GM12878 (cell line): ENCODE results near the gene NECAB2. TPM values are rescaled to one million over a fixed set of nuclear protein-coding genes. Genes with fewer than 3 reads are reported as not detected.

Source experiments
- ATAC-seq: fragments of 200-7000 bp; cut with Tn5 transposase; 3 replicates; pipeline ENCODE4 v1.9.1; 2020; ENCODE audit warnings: mild to moderate bottlenecking, moderate library complexity
- BruUV-seq: library from RNA; stranded (reverse); fragments of 400-500 nt; replicated peaks from 2 replicates; lab custom pipeline; 2021; lab: Mats Ljungman, UMichigan
- CTCF ChIA-PET: fragments of 300-600 bp; sonication (Branson Sonifier 250); formaldehyde crosslinking; extraction: SDS; loops from one replicate; lab custom pipeline; 2021; ENCODE audit warnings: inconsistent platforms; lab: Yijun Ruan, JAX
- POLR2A ChIA-PET: fragments of 350-600 bp; formaldehyde crosslinking; extraction: SDS; loops from one replicate; lab custom pipeline; 2021; ENCODE audit warnings: inconsistent platforms; lab: Charles Lee
- RAD21 ChIA-PET: fragments of 300-600 bp; sonication (Branson Sonifier 250); formaldehyde crosslinking; loops from one replicate; lab custom pipeline; 2023; ENCODE audit warnings: antibody characterized with exemption; ENCODE audit not compliant: unreplicated experiment; lab: Charles Lee
- SMC1A ChIA-PET: fragments of 300-600 bp; sonication (Branson Sonifier 250); formaldehyde crosslinking; loops from one replicate; lab custom pipeline; 2023; ENCODE audit not compliant: unreplicated experiment, uncharacterized antibody; lab: Charles Lee
- DNase-seq: peaks from one replicate; pipeline ENCODE4 v3.0.0-alpha.2; 2011; ENCODE audit warnings: low read depth, low spot score
- FAIRE-seq: peaks from 3 replicates; lab custom pipeline; 2011; peaks lifted over from hg19 to GRCh38; lab: Jason Lieb, UNC
- H2AFZ ChIP-seq: 2 replicates; pipeline ENCODE4 v1.6.0; 2011; ENCODE audit warnings: low read depth, low read length, control low read depth; ENCODE audit not compliant: control insufficient read depth
- H3K27ac ChIP-seq: 2 replicates; pipeline ENCODE4 v1.5.1; 2011; ENCODE audit warnings: control low read depth; ENCODE audit not compliant: control insufficient read depth, insufficient read depth
- H3K27me3 ChIP-seq, 2 experiments: replicated peaks in 1 of 2; 2 replicates each; pipeline versions ENCODE4 v1.6.0 to v1.6.1; 2011; ENCODE audit warnings: low read length in 1 of 2; ENCODE audit not compliant: control insufficient read depth in 2 of 2, insufficient read depth in 2 of 2
- H3K36me3 ChIP-seq, 2 experiments: 2 replicates each; pipeline ENCODE4 v1.5.1; 2011; ENCODE audit warnings: low read length in 1 of 2; ENCODE audit not compliant: control insufficient read depth in 2 of 2, insufficient read depth in 2 of 2
- H3K4me1 ChIP-seq: 2 replicates; pipeline ENCODE4 v1.6.1; 2011; ENCODE audit warnings: mild to moderate bottlenecking, low read length, moderate library complexity, mixed read lengths; ENCODE audit not compliant: control insufficient read depth, insufficient read depth
- H3K4me2 ChIP-seq: 2 replicates; pipeline ENCODE4 v1.6.0; 2011; ENCODE audit warnings: control low read depth; ENCODE audit not compliant: control insufficient read depth, insufficient read depth
- H3K4me3 ChIP-seq: fragments of 200-600 bp; sonication (generic); 2 replicates; pipeline ENCODE4 v1.5.1; 2016
- H3K79me2 ChIP-seq: 2 replicates; pipeline ENCODE4 v1.6.0; 2011; ENCODE audit warnings: low read length; ENCODE audit not compliant: control insufficient read depth, insufficient read depth
- H3K9ac ChIP-seq: 2 replicates; pipeline ENCODE4 v1.8.0; 2011; ENCODE audit warnings: low read length, control low read depth, mixed read lengths; ENCODE audit not compliant: control insufficient read depth, insufficient read depth
- H3K9me3 ChIP-seq: replicated peaks from 3 replicates; pipeline ENCODE4 v1.5.1; 2011; ENCODE audit warnings: mild to moderate bottlenecking, low read length; ENCODE audit not compliant: control insufficient read depth, insufficient read depth
- H4K20me1 ChIP-seq: 2 replicates; pipeline ENCODE4 v1.6.0; 2011; ENCODE audit not compliant: control insufficient read depth, insufficient read depth
- ASH2L ChIP-seq: fragments of 300-600, 200-600 bp; sonication (generic); IDR thresholded peaks from 2 replicates; pipeline ENCODE4 v1.6.1; 2017; ENCODE audit warnings: low read depth, mild to moderate bottlenecking, borderline replicate concordance
- MEF2A ChIP-seq: IDR thresholded peaks from 2 replicates; pipeline ENCODE4 v1.6.1; 2011; ENCODE audit warnings: low read depth, mild to moderate bottlenecking, low read length, moderate library complexity; ENCODE audit not compliant: insufficient read depth
- NFYA ChIP-seq: IDR thresholded peaks from 2 replicates; pipeline ENCODE4 v1.6.1; 2011; ENCODE audit warnings: low read depth, mild to moderate bottlenecking, low read length, improper control_type of control experiment, borderline replicate concordance
- RAD21 ChIP-seq: IDR thresholded peaks from 2 replicates; pipeline ENCODE4 v1.6.1; 2011; ENCODE audit warnings: mild to moderate bottlenecking, low read depth, low read length, moderate library complexity; ENCODE audit not compliant: insufficient read depth
- ZBTB4 ChIP-seq: fragments of 450-650 bp; formaldehyde crosslinking; IDR thresholded peaks from 2 replicates; pipeline ENCODE4 v1.4.0; 2022; ENCODE audit warnings: mild to moderate bottlenecking, moderate library complexity
- ZBTB40 ChIP-seq: fragments of 450-650 bp; IDR thresholded peaks from 2 replicates; pipeline ENCODE4 v1.6.1; 2016; ENCODE audit warnings: mild to moderate bottlenecking, moderate library complexity, borderline replicate concordance
- WGBS: methylation state at CpG from one replicate; pipeline ENCODE4 v1.1.6; 2016; ENCODE audit warnings: low lambda C conversion rate; ENCODE audit not compliant: insufficient replicate concordance, insufficient coverage; ENCODE audit errors: missing lambda C conversion rate; 5-methylcytosine and 5-hydroxymethylcytosine counted together
- in situ Hi-C: fragments of 300-500 bp; cut with MboI; formaldehyde crosslinking; loops from 9 replicates; pipeline ENCODE4 v1.14.3; 2018; ENCODE audit warnings: mixed read lengths
- intact Hi-C: fragments of 100-400 bp; cut with micrococcal nuclease; formaldehyde crosslinking; loops from one replicate; pipeline ENCODE4 v1.14.2; 2022; ENCODE audit not compliant: unreplicated experiment
- polyA plus RNA-seq, 11 experiments: library from polyadenylated mRNA; depleted of rRNA in 4 of 11; unstranded in 6 of 11; stranded (reverse) in 5 of 11; fragments of >200 nt; fragmentation: Nextera tagmentation in 4 of 11; fragmentation: Illumina TruSeq in 1 of 11; extraction: Ambion mirVana in 4 of 11; extraction: Trizol in 1 of 11; gene quantifications; 1 replicate in 1 of 11; 2 replicates in 10 of 11; pipeline versions ENCODE4 v1.2.1 to v1.2.3, GENCODE V29; 2011 to 2016; ENCODE audit warnings: inconsistent platforms in 2 of 11, missing spikeins in 2 of 11, low read depth in 1 of 11
- total RNA-seq, 4 experiments: library from RNA; depleted of rRNA in 3 of 4; stranded (reverse); fragments of >200 nt in 3 of 4; fragmentation: Illumina TruSeq in 1 of 4; extraction: Trizol in 1 of 4; gene quantifications; 2 replicates each; pipeline versions ENCODE4 v1.2.1 to v1.2.3, GENCODE V29; 2013 to 2021
- TF ChIP-seq, protein P1 (sequence below): fragments of 450-650 bp; IDR thresholded peaks from 2 replicates; pipeline ENCODE4 v1.6.1; 2018; ENCODE audit warnings: mild to moderate bottlenecking, low read depth, moderate library complexity; ENCODE audit not compliant: partially characterized antibody

NECAB2 gene
- total and polyA plus RNA-seq, 10 of the 15 experiments (the other 5 are each of a cell fraction or from before 2014, with no cell fraction given): not detected

DNA sequence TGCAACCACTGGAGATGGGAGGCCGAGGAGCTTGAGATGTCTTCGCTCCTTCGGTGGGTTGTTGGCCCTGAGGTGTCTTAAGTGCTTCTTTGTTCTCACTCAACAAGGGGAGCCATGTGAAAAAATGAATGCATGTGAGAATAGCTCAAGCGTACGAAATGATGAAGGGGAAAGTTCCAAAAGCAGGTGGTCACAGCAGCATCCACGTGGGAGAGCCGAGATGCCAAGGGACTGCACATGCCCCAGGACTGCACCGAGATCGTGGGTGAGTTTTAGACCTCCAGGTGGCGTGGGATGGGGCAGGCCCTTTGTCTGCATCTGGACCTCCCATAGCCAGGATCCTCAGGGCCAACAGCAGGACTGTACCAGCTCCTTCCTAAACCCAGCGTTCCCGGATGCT is 66.5 kb downstream of the NECAB2 start (continued):
- TF ChIP-seq ZBTB40: no peak

DNA sequence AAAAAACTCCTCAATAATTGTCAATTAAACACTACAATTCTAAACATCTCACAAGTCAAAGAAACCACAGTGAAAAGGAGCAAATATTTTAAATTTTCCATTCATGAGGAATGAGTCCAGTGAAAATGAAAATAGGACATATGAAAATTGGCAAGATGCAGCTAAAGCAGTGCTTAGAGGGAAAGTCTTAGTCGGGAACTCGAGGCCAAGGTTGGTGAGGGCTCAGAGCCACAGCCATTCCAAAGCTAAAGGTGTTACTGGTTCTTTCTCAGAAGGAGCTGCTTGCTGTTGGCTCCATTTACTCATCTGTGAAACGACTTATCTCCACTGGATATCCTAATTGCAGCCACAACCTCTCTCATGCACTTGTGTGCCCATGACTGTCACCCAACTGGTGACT is 68.1 kb downstream of the NECAB2 start:
- SMC1A ChIA-PET: no interaction called here
- Histone ChIP-seq H3K4me3 (no peak overlapping the region), H3K79me2 (no peaks in the 10 kb centered on the region), H3K27ac (no peak overlapping the region), H2AFZ (no peak overlapping the region), H3K9me3 (no peaks in the 10 kb centered on the region), H3K36me3 (no peaks in the 10 kb centered on the region), H3K4me1 (no peaks in the 10 kb centered on the region), H3K9ac (no peak overlapping the region), H4K20me1 (no peaks in the 10 kb centered on the region), H3K4me2 (no peak overlapping the region), H3K27me3 (no peaks in the 10 kb centered on the region; a peak in 1 of 4 replicates)
- FAIRE-seq (no peak), ATAC-seq (no peak), DNase-seq (no peak)
- POLR2A ChIA-PET: no interaction called here
- no TSS peak for BruUV-seq
- TF ChIP-seq RAD21 (no peak), NFYA (no peak), ASH2L (no peak), ZBTB4 (CRISPR knock-in tag) (no peak), MEF2A (no peak)
- TF ChIP-seq, protein P1, sequence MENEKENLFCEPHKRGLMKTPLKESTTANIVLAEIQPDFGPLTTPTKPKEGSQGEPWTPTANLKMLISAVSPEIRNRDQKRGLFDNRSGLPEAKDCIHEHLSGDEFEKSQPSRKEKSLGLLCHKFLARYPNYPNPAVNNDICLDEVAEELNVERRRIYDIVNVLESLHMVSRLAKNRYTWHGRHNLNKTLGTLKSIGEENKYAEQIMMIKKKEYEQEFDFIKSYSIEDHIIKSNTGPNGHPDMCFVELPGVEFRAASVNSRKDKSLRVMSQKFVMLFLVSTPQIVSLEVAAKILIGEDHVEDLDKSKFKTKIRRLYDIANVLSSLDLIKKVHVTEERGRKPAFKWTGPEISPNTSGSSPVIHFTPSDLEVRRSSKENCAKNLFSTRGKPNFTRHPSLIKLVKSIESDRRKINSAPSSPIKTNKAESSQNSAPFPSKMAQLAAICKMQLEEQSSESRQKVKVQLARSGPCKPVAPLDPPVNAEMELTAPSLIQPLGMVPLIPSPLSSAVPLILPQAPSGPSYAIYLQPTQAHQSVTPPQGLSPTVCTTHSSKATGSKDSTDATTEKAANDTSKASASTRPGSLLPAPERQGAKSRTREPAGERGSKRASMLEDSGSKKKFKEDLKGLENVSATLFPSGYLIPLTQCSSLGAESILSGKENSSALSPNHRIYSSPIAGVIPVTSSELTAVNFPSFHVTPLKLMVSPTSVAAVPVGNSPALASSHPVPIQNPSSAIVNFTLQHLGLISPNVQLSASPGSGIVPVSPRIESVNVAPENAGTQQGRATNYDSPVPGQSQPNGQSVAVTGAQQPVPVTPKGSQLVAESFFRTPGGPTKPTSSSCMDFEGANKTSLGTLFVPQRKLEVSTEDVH: no peak
- in situ Hi-C loops: no loop called here
- CTCF ChIA-PET: no interaction called here
- RAD21 ChIA-PET: no interaction called here
- WGBS: 27% methylated on average over 3 of the region's 3 CpGs
- intact Hi-C loops: no loop called here
